Esophagus muscularis mucosa (tissue), 4 donors: ENCODE results near the gene GOSR1. TPM values are rescaled to one million over a fixed set of nuclear protein-coding genes. Genes with fewer than 3 reads are reported as not detected.

Source experiments
- DNase-seq: peaks from one replicate; pipeline ENCODE4 v3.0.0-alpha.2; 2017; ENCODE audit errors: extremely low spot score
- H3K27ac ChIP-seq, 4 donors: fragments of 200-600 bp; sonication (generic); replicated peaks in 1 of 4; 1 replicate in 3 of 4; 2 replicates in 1 of 4; pipeline ENCODE4 v1.5.1; 2016 to 2019; ENCODE audit warnings: mild to moderate bottlenecking in 1 of 4
- H3K27me3 ChIP-seq, 4 donors: fragments of 200-600 bp; sonication (generic); one replicate each; pipeline versions ENCODE4 v1.5.1 to v1.6.0; 2016 to 2019
- H3K36me3 ChIP-seq, 4 donors: fragments of 200-600 bp; sonication (generic); one replicate each; pipeline ENCODE4 v1.5.1; 2016 to 2019
- H3K4me1 ChIP-seq, 4 donors: fragments of 200-600 bp; sonication (generic); one replicate each; pipeline ENCODE4 v1.5.1; 2016 to 2019
- H3K4me3 ChIP-seq, 4 donors: fragments of 200-600 bp; sonication (generic); 1 replicate in 2 of 4; 2 replicates in 2 of 4; pipeline ENCODE4 v1.5.1; 2016 to 2019; ENCODE audit warnings: mild to moderate bottlenecking in 4 of 4, moderate library complexity in 1 of 4
- H3K9me3 ChIP-seq, 4 donors: fragments of 200-600 bp; sonication (generic); 1 replicate in 3 of 4; 2 replicates in 1 of 4; pipeline ENCODE4 v1.5.1; 2016 to 2019
- EP300 ChIP-seq: sonication (generic); formaldehyde crosslinking; IDR thresholded peaks from one replicate; pipeline ENCODE4 v1.6.1; 2017; ENCODE audit warnings: antibody characterized with exemption
- POLR2A ChIP-seq: fragments of 450-650 bp; IDR thresholded peaks from one replicate; pipeline ENCODE4 v1.6.1; 2017; ENCODE audit warnings: antibody characterized with exemption, moderate library complexity, mild to moderate bottlenecking, low read depth
- POLR2AphosphoS5 ChIP-seq, 2 donors: sonication (generic); formaldehyde crosslinking; IDR thresholded peaks; one replicate each; pipeline ENCODE4 v1.6.1; 2017; ENCODE audit warnings: antibody characterized with exemption in 2 of 2
- WGBS: methylation state at CpG from one replicate; pipeline ENCODE4 v1.1.5; 2018; 5-methylcytosine and 5-hydroxymethylcytosine counted together
- intact Hi-C: fragments of 100-400 bp; cut with DNase I; formaldehyde crosslinking; loops from one replicate; pipeline ENCODE4 v1.15.1; 2023
- total RNA-seq, 4 donors: library from RNA; depleted of rRNA; stranded (reverse); fragments of >200 nt; gene quantifications; one replicate each; pipeline versions ENCODE4 v1.1.0 to v1.2.1, GENCODE V29; 2016
- TF ChIP-seq, protein P1 (sequence below), 3 experiments: fragments of 200-600 bp in 2 of 3; fragments of 450-650 bp in 1 of 3; sonication (generic) in 2 of 3; IDR thresholded peaks; one replicate each; pipeline ENCODE4 v1.5.1; 2017 to 2019; ENCODE audit warnings: antibody characterized with exemption in 3 of 3, mild to moderate bottlenecking in 2 of 3, moderate library complexity in 1 of 3

Gene GOSR1
- total RNA-seq, 4 donors from 2014 or later = 28.3 to 49.5 (median 34.2) TPM

DNA sequence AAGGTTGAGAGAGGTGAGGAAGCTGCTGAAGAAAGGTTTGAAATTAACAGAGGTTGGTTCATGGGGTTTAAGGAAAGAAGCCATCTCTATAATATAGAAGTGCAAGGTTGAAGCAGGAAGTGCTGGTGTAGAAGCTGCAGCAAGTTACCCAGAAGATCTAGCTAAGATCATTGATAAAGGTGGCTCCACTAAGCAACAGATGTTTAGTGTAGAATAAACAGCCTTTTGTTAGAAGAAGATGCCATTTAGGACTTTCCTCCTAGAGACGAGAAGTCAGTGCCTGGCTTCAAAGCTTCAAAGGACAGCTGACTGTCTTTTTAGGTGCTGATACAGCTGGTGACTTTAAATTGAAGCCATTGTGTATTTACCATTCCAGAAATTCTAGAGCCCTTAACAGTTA lies 29.3 kb downstream of the GOSR1 start:
- H3K4me3 ChIP-seq = no peak overlapping the region
- H3K36me3 ChIP-seq = peaks cover 11 to 64% (median 33%) of the 10 kb centered on the region in 4 donors
- DNase-seq = no peak
- WGBS = 69% methylated on average over 1 of the region's 1 CpG
- no peaks in the 10 kb centered on the region for H3K4me1 ChIP-seq
- TF ChIP-seq, protein P1, sequence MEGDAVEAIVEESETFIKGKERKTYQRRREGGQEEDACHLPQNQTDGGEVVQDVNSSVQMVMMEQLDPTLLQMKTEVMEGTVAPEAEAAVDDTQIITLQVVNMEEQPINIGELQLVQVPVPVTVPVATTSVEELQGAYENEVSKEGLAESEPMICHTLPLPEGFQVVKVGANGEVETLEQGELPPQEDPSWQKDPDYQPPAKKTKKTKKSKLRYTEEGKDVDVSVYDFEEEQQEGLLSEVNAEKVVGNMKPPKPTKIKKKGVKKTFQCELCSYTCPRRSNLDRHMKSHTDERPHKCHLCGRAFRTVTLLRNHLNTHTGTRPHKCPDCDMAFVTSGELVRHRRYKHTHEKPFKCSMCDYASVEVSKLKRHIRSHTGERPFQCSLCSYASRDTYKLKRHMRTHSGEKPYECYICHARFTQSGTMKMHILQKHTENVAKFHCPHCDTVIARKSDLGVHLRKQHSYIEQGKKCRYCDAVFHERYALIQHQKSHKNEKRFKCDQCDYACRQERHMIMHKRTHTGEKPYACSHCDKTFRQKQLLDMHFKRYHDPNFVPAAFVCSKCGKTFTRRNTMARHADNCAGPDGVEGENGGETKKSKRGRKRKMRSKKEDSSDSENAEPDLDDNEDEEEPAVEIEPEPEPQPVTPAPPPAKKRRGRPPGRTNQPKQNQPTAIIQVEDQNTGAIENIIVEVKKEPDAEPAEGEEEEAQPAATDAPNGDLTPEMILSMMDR (IDR thresholded peaks at IDR 0.05) = no peak
- TF ChIP-seq EP300 (no peak), POLR2AphosphoS5 (IDR thresholded peaks at IDR 0.05) (no peak), POLR2A (no peak)
- H3K27ac ChIP-seq = no peak overlapping the region
- no peaks in the 10 kb centered on the region for H3K27me3 ChIP-seq
- no peaks in the 10 kb centered on the region for H3K9me3 ChIP-seq
- intact Hi-C loops = no loop called here

DNA sequence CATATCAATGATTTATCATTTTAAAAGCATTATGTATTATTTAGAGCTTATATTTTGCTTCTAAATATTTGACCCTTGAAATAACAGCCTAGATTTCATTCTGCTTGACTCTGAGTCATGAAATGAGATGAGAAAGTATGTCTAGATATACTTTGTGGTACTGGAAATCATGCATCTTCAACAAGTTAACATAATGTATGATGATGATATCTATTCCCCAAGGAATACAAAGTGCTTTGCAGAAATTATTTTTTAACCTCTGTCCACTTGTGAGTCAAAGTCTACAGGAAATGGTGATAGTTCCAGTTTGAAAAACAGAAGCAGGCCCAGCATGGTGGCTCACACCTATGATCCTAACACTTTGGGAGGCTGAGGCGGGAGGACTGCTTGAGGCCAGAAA lies 36.1 kb downstream of the GOSR1 start:
- no peaks in the 10 kb centered on the region for H3K27me3 ChIP-seq
- DNase-seq = no peak
- H3K9me3 ChIP-seq = no peaks in the 10 kb centered on the region
- H3K36me3 ChIP-seq = peaks cover 4 to 58% (median 31%) of the 10 kb centered on the region in 4 donors
- TF ChIP-seq EP300 (no peak), POLR2AphosphoS5 (IDR thresholded peaks at IDR 0.05) (no peak), POLR2A (no peak)
- TF ChIP-seq, protein P1 (IDR thresholded peaks at IDR 0.05) = no peak
- H3K4me3 ChIP-seq = no peak overlapping the region
- 93% methylated on average over 1 of the region's 1 CpG for WGBS
- intact Hi-C loops = no loop called here
- no peaks in the 10 kb centered on the region for H3K4me1 ChIP-seq
- no peak overlapping the region for H3K27ac ChIP-seq

GRCh38 chr17:30514895-30515596 lies 37.8 kb downstream of the GOSR1 start:
- TF ChIP-seq POLR2AphosphoS5 (IDR thresholded peaks at IDR 0.05) (no peak), EP300 (no peak), POLR2A (no peak)
- TF ChIP-seq, protein P1 (IDR thresholded peaks at IDR 0.05) = no peak
- 97% methylated on average over 3 of the region's 3 CpGs for WGBS
- intact Hi-C loops = no loop called here

DNA sequence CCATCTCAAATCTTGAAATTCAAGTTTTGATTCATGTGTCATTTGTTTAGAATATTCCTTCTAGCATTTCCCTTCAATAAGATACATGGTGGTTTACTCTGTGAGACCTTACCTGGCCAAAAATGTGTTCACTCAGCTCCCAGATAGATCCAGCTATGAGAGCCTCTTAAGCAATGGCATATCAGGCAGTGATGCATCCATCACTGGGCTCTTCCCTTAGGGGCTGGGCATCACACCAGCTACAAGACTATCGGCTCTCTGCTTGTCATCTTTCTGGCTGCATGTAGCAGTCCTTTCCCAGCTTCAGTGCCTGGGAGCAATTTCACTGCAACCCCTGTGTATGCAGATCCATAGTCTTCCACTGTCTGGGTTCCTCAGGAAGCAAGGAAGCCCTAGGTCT lies 40.6 kb downstream of the GOSR1 start:
- H3K4me1 ChIP-seq = peaks cover 0 to 22% (median 18%) of the 10 kb centered on the region in 4 donors
- no peak for TF ChIP-seq EP300
- TF ChIP-seq POLR2A = no peak
- TF ChIP-seq, protein P1 (IDR thresholded peaks at IDR 0.05) = no peak
- H3K4me3 ChIP-seq = no peak overlapping the region
- DNase-seq = no peak
- intact Hi-C loops = no loop called here
- H3K27me3 ChIP-seq = no peaks in the 10 kb centered on the region
- peaks cover 12 to 76% (median 46%) of the 10 kb centered on the region in 4 donors for H3K36me3 ChIP-seq
- H3K27ac ChIP-seq = no peak overlapping the region
- no peaks in the 10 kb centered on the region for H3K9me3 ChIP-seq
- WGBS = 91% methylated on average over 1 of the region's 1 CpG

More at GRCh38 chr17:30514895-30515596, 37.8 kb downstream of the GOSR1 start:
- Histone ChIP-seq H3K4me1 (peaks cover 0 to 11% (median 8%) of the 10 kb centered on the region in 4 donors), H3K27ac (no peak overlapping the region), H3K27me3 (no peaks in the 10 kb centered on the region), H3K9me3 (no peaks in the 10 kb centered on the region), H3K36me3 (peaks cover 4 to 58% (median 33%) of the 10 kb centered on the region in 4 donors), H3K4me3 (no peak overlapping the region)
- DNase-seq = no peak

- TF ChIP-seq, protein P1 (IDR thresholded peaks at IDR 0.05) = no peak
- TF ChIP-seq POLR2A = no peak
- TF ChIP-seq EP300 = no peak
- TF ChIP-seq POLR2AphosphoS5 (IDR thresholded peaks at IDR 0.05) = no peak
- intact Hi-C loops = no loop called here
Observed at GRCh38 chr17:30519166-30519565, 42.0 kb downstream of the GOSR1 start.

More at GRCh38 chr17:30519166-30519565, 42.0 kb downstream of the GOSR1 start:
- peaks cover 0 to 22% (median 18%) of the 10 kb centered on the region in 4 donors for H3K4me1 ChIP-seq
- peak overlapping the region in 2 of 4 donors; percentile 51 to 54 for H3K27ac ChIP-seq
- no peaks in the 10 kb centered on the region for H3K27me3 ChIP-seq
- peaks cover 8 to 74% (median 42%) of the 10 kb centered on the region in 4 donors for H3K36me3 ChIP-seq
- DNase-seq = no peak
- no peaks in the 10 kb centered on the region for H3K9me3 ChIP-seq
- H3K4me3 ChIP-seq = no peak overlapping the region
- 54% methylated on average over 5 of the region's 5 CpGs for WGBS
